GM21447 (cell line): ENCODE results near the gene SAPCD2.

Experiments used
- ATAC-seq: cut with Tn5 transposase; IDR thresholded peaks from one replicate; pipeline ENCODE4 v1.9.1; 2021; ENCODE audit not compliant: unreplicated experiment

The SAPCD2 gene

DNA sequence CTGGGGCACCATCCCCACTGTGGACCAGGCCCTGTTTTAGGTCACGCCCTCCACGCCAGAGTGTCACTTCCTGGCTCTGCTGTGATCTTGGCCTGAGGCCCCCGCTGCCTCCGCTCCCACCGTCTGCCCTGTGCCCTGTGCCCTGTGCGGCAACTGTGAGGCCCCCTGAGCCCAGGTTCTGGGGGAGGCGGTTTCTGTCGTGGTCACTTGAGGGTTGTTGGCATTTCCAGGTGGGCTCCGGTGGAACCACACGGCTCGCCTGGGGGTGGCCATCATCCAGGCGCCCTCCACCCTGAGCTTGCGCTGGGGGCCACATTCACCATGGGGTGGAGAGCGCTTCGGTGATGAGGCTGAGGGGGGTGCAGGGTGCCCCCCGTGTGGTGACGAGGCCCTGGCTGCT is 37.6 kb upstream of the SAPCD2 start:
- ATAC-seq = no peak

DNA sequence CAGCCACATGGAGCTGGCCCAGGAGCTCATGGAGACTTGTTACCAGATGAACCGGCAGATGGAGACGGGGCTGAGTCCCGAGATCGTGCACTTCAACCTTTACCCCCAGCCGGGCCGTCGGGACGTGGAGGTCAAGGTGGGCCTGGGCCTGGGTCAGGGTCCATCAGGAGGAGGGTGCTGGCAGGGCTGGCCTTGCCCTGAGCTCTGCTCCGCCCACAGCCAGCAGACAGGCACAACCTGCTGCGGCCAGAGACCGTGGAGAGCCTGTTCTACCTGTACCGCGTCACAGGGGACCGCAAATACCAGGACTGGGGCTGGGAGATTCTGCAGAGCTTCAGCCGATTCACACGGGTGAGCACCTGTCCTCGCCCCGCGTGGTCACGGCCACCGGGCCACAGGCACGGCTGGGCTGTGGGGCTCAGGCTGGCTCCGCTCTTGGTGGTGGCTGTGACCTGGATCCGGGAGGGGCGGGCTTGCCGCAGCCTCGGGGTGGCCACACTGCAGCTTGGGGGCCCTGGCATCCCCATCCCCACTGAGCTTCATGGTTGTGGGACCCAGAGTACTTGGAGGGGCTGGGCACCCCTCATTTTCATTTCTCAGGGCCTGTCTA is 37.1 kb upstream of the SAPCD2 start:
- no peak for ATAC-seq

DNA sequence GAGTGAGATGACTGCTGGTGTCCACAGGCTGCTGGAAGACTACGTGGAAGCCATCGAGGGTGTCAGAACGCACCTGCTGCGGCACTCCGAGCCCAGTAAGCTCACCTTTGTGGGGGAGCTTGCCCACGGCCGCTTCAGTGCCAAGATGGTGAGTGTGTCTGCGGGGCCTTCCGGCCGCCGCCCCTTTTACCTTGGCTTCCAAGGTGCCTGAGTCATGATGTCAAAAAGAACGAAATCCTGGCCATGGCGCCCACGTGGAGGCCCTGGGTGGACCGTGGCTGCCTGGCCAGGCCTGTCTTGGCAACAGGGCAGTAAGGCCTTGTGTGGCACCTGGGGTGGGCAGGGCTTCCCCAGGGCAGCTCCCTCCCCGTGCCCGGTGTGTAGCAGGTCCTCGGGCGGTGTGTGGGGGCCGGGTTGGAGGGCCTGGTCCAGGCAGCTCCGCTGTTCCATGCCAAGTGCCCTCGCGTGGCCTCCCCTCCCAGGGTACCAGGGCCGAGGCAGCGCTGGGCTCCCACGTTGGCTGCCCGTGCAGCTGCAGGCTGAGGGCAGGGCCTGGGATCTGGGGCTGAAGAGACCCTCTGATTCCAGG is 36.4 kb upstream of the SAPCD2 start:
- ATAC-seq = no peak

DNA sequence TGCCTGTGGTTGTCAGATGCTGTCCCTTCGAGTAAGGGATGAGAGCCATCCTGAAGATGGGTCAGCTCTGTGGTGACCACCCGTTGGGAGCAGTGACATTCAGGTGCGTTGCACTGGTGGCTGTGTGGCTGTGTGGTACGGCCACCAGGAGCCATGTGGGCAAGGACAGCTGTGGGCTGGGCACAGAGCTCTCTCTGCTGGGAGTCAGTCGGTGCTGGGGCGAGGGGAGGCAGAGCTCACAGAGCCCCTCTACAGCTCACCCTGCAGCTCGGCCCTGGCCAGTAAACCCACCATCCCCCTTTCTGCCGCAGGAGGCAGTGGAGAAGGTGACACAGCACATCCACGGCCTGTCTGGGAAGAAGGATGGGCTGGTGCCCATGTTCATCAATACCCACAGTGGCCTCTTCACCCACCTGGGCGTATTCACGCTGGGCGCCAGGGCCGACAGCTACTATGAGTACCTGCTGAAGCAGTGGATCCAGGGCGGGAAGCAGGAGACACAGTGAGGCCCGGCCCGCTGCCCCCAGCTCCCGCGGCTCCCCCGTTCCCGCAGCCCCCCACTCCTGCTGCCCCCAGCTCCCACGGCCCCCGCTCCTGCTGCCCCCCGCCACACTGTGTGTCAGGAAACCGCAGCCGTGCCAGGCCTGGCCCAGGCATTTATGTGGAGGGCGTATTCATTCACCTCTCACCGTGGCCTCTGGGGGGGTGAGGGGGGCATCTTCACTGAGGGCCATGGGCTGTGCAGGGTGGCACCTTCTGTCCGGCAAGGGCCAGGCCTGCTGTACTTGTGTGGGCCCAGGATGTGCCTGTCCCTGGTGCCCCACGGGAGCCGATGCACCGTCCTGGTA is 35.7 kb upstream of the SAPCD2 start:
- no peak for ATAC-seq

DNA sequence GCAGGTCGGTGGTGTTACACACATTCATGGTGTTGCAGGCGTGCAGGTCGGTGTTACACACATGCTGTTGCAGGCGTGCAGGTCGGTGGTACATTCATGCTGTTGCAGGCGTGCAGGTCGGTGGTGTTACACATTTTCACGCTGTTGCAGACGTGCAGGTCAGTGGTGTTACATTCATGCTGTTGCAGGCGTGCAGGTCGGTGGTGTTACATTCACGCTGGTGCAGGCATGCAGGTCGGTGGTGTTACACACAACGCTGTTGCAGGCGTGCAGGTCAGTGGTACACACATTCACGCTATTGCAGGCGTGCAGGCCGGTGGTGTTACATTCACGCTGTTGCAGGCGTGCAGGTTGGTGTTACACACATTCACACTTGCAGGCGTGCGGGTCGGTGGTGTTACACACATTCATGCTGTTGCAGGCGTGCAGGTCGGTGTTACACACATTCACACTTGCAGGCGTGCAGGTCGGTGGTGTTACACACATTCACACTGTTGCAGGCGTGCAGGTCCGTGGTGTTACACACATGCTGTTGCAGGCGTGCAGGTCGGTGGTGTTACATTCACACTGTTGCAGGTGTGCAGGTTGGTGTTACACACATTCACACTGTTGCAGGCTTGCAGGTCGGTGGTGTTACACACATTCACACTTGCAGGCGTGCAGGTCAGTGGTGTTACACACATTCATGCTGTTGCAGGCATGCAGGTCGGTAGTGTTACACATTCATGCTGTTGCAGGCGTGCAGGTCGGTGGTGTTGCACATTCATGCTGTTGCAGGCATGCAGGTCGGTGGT is 33.0 kb upstream of the SAPCD2 start:
- no peak for ATAC-seq

DNA sequence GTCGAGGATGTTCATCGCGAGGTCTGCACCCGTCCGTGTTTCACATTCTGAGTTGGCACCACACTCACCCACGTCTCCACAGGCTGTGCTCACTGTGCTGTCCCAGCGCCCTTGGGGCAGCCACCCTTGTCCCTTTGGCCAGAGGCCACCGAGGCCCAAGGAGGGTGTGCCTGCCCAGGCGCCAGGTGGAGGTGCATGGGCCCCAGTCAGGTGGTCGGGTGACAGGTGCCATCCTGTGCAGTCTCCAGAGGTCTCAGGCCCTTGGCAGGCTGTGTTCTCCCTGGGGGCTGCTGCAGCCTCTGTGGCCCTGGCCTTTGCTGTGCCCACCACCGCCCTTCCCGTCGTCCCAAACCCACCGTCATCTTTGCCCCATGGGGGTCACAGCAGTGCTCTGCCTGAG is 28.9 kb upstream of the SAPCD2 start:
- ATAC-seq = no peak

DNA sequence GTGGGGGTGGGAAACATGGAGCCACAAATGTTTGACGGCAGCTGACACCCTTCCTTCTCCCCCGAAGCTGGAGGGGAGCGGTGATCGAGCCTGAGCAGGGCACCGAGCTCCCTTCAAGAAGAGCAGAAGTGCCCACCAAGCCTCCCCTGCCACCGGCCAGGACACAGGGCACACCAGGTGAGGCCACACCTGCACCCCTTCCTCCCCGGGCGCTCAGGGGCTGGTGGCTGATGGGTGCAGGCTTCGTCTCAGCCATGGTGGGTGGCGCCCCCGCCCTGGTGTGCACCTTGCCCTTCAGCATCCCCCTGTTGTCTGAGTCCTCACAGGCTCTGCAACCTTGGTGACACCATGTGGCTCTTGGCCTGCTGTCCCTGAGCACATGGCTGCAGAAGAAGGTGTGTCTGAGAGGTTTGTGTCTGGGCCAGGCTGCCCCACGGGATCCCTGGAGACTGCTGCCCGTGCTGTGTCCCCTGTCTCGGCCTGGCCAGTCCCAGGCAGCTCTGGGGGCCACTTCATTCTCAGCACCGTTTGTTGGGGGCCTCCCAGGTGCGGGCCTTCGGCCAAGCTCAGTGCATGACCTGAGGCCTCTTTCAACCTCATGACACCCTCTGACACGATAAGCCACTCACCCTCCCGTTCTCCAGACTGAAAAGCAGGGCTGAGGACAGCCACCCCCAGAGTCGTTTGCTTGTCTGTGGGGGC is 27.6 kb upstream of the SAPCD2 start:
- no peak for ATAC-seq

DNA sequence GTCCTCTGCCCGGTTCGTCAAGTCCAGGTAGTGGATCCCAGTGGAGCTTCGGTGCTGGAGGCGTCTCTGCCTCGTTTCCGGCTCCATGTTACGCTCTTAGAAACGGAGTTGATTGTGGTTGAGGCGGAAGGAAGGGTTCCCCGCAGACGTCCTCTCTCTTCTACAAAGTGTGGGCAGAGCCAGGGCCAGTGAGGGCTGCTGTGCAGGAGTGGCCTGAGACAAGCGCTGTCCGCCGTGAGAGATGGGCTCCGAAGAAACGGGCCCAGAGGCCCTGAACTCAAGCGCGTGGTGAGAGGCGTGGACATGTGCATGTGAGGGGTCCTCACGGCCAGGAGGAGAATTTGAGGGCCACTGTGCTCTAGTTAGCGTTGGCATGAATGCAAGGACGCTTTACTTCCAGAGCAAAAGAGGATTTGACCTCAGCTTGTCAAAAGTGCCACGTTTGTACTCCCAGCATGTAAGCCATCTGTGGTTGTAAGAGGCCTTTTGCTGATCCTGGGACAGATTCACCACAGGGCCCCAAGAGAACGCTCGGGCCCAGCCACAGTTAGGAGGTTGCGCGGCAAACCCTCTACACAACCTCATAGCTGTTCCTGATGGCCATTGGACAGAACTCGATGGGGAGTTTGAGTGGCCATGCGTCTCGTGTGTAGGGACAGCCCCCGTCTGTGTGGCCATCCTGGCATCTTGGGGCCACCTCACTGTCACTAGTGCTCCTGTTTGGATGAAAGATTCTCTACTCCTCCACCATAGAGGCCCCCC is 26.6 kb upstream of the SAPCD2 start:
- ATAC-seq = no peak

DNA sequence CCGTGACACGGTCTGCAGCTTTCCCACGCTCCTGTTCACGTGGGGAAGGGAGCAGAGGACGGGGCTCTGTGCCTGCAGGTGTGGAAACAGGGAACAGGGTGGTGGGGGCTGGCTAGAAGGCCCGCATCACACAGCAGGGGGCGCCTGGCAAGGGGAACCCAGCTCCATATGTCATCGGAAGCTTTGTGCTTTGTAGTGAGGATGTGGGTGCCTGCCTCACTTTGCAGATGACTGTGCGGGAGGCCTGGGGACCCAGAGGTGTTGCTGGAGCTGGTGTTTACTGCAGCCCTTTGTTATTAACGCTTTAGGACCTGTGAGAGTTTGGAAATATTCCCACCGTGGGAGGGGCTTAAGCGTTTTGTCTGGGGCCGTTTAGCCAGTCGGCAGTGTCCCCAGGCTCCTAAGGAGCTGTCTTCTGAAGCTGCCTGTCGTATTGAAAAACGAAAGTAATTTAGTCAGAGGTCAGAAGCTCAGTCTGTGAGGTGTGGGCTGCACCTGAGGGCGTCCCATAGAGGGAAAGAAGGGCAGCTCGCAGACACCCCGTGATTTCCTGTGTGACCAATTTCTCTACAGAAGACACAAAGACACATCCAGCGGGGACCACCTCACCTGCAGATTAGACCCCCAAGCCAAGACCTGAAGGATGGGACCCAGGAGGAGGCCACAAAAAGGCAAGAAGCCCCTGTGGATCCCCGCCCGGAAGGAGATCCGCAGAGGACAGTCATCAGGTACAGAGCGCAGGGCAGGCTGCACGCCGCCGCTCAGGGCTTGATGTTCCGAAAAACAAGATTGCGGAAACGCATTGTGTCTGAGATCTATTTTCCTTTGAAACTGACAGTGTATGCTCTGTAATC is 25.5 kb upstream of the SAPCD2 start:
- ATAC-seq = peak; percentile 86

DNA sequence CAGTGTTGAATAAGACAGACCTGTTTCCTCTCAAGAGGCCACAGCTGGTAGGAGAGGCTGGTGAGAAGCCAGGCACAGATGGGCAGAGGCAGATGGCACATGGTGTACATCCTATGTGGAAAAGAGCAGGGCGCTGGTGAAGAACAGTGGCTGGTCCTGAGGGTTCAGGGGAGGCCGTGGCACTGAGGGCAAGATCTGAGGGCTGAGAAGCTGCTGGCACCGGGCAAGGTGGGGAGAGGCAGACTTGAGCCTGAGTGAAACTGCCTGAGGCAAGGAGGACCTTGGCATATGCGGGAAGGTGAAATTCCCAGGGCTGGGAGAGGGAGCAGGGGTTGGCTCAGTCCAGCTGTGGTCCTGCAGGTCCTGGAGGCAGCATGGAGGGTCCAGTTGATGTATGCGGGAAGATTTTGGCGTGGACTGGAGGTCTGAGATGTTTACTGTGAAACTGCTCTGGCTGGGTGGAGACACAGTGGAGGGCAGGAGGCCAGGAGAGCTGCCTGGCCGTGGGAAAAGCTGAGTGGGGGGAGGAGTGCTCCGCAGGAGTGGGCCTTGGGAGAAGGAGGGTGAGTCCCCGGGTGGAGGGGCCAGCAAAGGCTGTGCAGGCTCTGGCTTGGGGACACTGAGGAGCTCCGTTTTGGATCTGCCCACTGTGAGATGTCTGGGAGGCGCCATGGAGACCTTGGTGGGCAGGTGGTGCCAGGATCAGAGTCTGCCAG is 19.0 kb upstream of the SAPCD2 start:
- no peak for ATAC-seq

DNA sequence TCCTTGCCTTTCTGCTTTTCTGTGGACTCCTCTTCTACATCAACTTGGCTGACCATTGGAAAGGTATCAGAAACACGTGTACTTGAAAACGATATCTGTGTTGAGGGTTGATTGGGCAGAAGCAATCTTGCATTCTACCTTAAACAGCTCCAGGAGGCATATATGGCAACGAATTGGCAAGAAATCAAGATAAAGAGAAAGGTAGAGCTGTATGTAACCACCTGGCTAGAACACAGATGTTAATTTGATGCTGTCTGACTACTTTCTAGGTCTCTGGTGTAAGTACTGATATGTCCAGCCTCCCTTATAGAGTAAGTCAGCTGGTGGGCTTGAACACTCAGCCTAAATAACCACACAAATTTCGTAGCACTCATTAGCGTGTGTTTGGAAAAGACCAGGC is 17.8 kb upstream of the SAPCD2 start:
- ATAC-seq = no peak

DNA sequence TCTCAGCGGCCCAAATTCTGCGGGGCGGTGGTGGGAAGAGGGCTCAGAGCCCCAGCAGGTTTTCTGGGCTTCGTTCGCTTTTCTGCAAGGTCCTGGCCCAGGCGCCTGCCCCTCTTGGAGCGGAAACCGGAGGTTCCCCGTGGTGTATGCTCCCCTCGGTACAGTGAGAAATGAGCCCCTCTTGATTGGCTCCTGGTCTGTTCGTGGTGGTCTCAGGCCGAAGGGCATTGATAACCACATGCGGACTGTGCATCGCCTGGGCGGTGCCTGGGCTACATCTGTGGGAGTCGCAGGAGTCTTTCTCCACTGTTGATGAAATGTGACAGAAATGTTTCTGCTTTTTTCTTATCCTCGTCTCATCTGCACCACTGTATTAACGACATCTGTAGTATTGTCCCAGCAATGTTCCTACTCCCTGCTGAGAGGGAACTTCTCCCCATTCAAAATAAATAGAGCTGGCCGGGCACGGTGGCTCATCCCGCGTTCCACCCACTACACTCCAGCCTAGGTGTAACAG is 17.1 kb upstream of the SAPCD2 start:
- ATAC-seq = no peak

DNA sequence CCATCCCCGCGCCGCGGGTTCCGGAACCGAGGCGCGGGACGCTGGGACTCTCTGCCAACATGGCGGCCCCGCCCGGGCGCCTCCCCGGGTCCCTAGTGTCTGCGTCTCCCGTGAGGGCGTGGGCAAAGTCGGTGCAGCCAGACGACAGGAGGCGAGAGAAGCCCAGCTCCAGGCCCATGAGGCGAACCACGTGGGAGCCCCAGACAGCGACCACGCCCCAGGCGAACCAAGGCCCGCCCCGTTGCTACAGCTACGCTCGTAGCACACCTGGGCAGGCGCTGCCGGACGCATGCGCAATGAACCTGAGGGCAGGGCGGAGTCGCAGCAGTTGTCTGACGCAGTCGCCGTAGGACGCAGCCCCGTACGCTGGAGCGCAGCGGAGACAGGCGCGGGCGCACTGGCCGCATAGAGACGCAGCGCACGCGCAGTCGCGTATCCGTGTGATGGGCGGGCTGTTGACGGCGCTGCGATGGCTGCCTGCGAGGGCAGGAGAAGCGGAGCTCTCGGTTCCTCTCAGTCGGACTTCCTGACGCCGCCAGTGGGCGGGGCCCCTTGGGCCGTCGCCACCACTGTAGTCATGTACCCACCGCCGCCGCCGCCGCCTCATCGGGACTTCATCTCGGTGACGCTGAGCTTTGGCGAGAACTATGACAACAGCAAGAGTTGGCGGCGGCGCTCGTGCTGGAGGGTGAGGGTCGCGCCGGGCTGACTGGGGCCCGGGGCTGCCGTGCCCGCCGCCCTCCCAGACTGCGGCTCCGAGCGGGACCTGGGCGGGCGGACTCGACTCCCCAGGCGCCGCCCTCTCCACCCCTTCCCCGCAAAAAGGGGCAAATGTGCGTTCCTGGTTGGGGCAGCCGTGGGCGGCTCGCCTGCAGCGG is 16.4 kb upstream of the SAPCD2 start, which contains the start of gene MAN1B1:
TSS of gene MAN1B1 (plus strand) at position 455 of the 878 bp plus-strand sequence. CDS start at position 470, 15 bp downstream.
- ATAC-seq = peak; percentile 69

DNA sequence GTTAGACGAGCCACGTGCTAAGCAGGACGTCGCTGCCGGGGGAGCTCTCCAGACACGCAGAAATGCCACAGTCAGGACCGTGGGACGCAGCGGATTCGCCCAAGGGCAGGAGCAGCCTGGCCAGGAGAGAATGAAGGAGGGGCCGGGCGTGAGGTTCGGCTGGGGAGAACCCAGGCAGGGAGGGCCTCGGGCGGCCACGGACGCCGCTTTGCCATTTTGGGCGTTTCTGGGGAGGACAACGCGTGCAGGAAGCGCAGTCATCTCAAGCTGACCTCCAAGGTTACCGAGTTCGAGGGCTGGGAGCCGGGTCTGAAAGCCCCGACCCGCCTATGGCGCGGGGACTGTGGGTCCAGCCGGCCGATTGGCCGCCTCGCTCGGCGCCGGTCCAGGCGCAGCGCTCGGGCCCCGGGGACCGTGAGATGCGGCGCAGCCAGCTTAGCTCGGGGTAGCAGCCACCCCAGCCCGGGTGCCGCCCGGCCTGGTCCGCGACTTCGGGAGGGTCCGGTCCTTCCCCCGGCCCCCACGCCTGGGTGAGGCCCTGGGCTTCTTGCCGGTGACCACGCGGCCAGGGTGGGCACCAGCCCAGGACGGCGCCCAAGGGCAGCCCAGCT is 15.7 kb upstream of the SAPCD2 start:
- ATAC-seq = peak; percentile 3

DNA sequence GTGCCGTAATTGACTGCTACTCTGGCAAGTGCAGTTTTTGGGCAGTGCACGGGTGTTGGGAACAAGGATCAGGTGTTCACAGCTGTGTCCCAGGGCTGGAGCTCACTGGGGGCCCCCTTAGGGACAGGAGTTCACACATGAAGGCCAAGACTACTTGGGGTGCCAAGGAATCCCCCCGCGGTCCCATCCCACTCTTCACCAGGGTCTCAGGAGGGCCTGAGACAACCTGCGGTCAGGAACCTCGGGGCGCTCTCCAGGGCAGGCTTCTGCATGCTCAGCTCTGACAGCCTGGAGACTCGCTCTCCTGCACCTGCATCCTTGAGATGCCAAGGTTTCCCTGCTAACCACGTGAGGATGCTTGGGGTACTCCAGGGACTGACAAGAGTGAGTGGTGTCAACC is 14.2 kb upstream of the SAPCD2 start:
- no peak for ATAC-seq

DNA sequence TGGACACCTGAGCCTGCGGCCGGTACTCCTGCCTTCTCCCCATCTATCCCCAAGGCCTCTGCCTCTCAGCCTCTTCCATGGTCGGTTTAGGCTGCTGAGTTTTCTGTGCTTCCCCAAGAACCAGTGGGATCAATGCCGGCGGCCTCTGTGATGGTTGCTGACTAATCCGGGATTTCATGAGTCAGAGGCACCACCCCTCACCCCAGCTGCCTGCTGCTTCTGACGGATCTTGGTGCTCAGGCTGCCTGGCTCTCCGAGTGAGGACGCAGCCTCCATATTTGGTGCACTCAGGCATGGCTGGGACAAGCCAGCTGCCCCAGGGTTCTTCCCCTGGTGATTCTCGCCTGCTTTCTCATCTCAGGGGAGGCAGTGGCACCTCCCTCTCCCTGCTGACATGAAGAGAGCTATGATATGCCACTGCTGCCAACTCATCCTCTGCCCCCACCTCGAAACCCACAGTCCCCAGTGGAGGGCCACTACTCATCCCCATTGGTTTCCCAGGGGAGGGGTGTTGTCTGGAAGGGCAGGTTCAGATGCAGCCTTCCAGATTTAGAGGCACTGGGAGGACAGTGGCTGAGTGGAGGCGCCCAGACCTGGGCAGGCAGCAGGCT is 13.1 kb upstream of the SAPCD2 start:
- ATAC-seq = no peak
